Lower lobe of right lung (tissue), 2 donors: ENCODE measurements around the gene RAP1GAP. TPM values are rescaled to one million over a fixed set of nuclear protein-coding genes. Genes with fewer than 3 reads are reported as not detected.

Source experiments
- ATAC-seq, 2 donors: fragments of 200-7000 bp; cut with Tn5 transposase; one replicate each; pipeline ENCODE4 v1.9.1; 2020 to 2022; ENCODE audit warnings: mild to moderate bottlenecking in 2 of 2, moderate library complexity in 2 of 2
- DNase-seq: peaks from one replicate; pipeline ENCODE4 v3.0.0-alpha.2; 2020
- H3K27ac ChIP-seq: fragments of 200-600 bp; one replicate; pipeline ENCODE4 v1.8.0; 2022
- H3K27me3 ChIP-seq: fragments of 200-600 bp; one replicate; pipeline ENCODE4 v1.8.0; 2022; ENCODE audit warnings: low read depth
- H3K36me3 ChIP-seq: fragments of 200-600 bp; one replicate; pipeline ENCODE4 v1.8.0; 2022; ENCODE audit warnings: mild to moderate bottlenecking
- H3K4me1 ChIP-seq: fragments of 200-600 bp; one replicate; pipeline ENCODE4 v1.8.0; 2022
- H3K4me3 ChIP-seq: fragments of 200-600 bp; one replicate; pipeline ENCODE4 v1.8.0; 2022; ENCODE audit warnings: mild to moderate bottlenecking
- H3K9me3 ChIP-seq: fragments of 200-600 bp; one replicate; pipeline ENCODE4 v1.8.0; 2022
- CTCF ChIP-seq: fragments of 200-600 bp; IDR thresholded peaks from one replicate; pipeline ENCODE4 v1.8.0; 2022; ENCODE audit warnings: antibody characterized with exemption, mild to moderate bottlenecking
- intact Hi-C: fragments of 100-400 bp; cut with DNase I; formaldehyde crosslinking; loops from one replicate; pipeline ENCODE4 v1.11.0; 2022
- total RNA-seq: library from RNA; stranded (reverse); fragmentation: NEBNext Ultra II Directional; extraction: Animal tissue kit (Norgen Biotek cat#: 25700); gene quantifications from one replicate; pipeline ENCODE4 v1.2.1, GENCODE V29; 2021
- donor health status: DM: no; HTN: yes; CAD: no; lungs with severe emphysema.

RAP1GAP gene
- total RNA-seq, 1 donor from 2014 or later, result 33.7 TPM

DNA sequence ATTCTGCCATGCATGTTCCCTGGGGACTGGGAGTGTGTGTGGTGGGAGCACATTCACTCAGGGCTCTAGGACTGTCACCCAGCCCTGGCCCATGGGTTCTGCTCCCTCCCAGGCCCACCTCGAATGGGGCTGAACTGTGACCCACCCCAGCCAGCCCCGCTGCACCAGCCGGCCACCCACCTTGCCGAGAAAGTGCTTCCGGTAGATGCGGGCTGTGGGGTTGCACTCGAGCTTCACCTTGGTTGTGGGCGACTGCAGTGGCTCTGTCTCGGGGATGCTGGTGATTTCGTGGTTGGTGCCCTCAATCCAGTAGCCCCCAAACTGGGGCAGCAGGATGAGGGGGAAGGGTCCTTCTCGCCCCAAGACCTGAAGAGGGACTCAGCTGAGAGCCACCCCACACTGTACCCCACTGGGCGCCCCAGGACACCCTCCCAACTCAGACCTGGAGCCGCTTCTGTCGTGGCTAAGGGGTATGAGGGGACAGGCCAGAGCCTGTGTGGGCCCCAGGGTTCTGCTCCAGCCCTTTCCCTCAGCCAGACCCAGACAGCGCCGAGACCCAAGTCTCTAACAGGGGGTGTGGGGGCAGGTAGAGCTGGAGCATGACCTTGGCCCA, 51.9 kb downstream of the RAP1GAP start:
- peaks cover 21% of the 10 kb centered on the region for H3K27me3 ChIP-seq
- no peak for TF ChIP-seq CTCF
- no peaks in the 10 kb centered on the region for H3K36me3 ChIP-seq
- no peaks in the 10 kb centered on the region for H3K9me3 ChIP-seq
- ATAC-seq, result no peak
- H3K4me1 ChIP-seq, result peaks cover 6% of the 10 kb centered on the region
- H3K27ac ChIP-seq, result no peak overlapping the region
- DNase-seq, result no peak
- H3K4me3 ChIP-seq, result no peak overlapping the region
- intact Hi-C loops, result no loop called here

- no peaks in the 10 kb centered on the region for H3K36me3 ChIP-seq
- peaks cover 13% of the 10 kb centered on the region for H3K27me3 ChIP-seq
- no peaks in the 10 kb centered on the region for H3K9me3 ChIP-seq
- H3K4me3 ChIP-seq, result no peak overlapping the region
- peaks cover 6% of the 10 kb centered on the region for H3K4me1 ChIP-seq
- TF ChIP-seq CTCF, result no peak
- no peak overlapping the region for H3K27ac ChIP-seq
- DNase-seq (no peak), ATAC-seq (no peak)
- intact Hi-C loops, result no loop called here
Measured at GRCh38 chr1:21616372-21616771, 52.8 kb downstream of the RAP1GAP start.

DNA sequence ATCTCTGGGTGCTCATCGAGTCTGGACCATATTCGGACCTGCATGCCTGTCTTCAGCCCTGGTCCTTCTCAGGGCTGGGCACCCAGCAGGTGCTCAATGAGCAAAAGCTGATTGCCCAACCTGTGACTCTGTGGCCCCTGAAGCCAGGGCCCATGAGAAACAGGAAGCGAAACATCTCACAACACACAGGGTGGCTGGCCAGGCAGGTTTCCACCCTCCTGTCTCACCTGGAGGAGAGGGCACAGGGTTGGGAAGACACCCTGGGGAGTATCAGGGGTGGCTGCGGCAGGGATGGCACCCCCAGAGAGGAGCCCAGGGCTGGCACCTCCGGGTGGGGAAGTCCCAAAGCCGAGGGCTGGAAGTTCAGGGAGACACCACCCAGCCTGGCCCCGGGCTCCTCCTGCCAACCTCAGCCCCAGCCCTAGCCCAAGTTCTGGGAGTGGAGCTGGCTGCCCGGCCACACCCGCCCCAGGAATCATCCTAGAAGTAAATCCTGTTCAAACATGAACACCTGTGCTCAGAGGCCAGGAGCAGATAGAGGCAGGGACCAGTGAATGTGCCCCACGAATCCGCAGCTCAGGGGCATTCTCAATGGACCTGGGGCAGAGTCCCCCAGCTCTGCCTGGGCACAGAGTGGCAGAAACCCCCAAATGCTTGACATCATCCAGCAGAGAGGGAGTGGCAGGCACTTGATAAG, 54.6 kb downstream of the RAP1GAP start:
- intact Hi-C loops, result no loop called here
- DNase-seq (no peak), ATAC-seq (no peak)
- Histone ChIP-seq H3K27me3 (peaks cover under 1% of the 10 kb centered on the region), H3K27ac (no peak overlapping the region), H3K9me3 (no peaks in the 10 kb centered on the region), H3K4me3 (no peak overlapping the region), H3K36me3 (no peaks in the 10 kb centered on the region), H3K4me1 (no peaks in the 10 kb centered on the region)
- TF ChIP-seq CTCF, result no peak

DNA sequence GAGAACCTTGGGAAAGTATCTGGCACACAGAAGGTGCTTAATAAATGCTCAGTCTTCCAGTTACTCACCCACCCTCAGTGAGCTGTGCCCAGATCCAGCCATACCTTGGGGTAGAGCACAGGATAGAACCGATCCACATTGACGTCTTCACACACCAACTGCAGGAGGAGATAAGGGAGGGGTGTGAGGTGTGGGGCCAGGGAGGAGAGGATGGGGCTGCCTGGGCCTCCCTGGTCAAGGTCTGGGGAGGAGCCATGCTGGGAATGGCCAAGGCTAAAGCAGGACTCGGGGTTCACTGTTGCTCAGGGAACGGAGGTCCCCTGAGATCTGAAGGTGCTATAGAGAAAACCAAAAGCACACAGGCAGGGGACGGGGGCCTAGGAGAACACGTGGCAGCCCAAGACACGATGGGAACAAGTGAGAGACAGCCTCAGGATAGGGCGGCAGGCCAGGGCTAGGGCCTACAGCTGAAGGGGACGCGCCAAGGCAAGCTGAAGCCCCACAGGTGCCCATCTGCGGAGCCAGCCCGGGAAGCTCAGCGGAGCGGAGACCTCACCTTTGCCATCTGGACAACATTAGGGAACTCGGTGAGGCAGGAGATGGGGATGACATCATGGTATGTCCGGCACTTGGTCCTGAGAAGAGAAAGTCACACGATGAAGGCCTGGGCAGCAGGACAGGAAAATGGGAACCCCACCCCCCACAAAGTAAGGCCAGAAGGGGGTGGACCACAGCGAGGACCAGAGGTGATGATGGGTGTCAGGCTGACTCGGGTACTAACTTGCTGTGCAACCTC, 55.9 kb downstream of the RAP1GAP start:
- Histone ChIP-seq H3K9me3 (no peaks in the 10 kb centered on the region), H3K36me3 (no peaks in the 10 kb centered on the region), H3K4me1 (no peaks in the 10 kb centered on the region), H3K27me3 (no peaks in the 10 kb centered on the region), H3K4me3 (no peak overlapping the region), H3K27ac (no peak overlapping the region)
- no peak for ATAC-seq
- intact Hi-C loops, result no loop called here
- TF ChIP-seq CTCF, result no peak
- DNase-seq, result no peak

DNA sequence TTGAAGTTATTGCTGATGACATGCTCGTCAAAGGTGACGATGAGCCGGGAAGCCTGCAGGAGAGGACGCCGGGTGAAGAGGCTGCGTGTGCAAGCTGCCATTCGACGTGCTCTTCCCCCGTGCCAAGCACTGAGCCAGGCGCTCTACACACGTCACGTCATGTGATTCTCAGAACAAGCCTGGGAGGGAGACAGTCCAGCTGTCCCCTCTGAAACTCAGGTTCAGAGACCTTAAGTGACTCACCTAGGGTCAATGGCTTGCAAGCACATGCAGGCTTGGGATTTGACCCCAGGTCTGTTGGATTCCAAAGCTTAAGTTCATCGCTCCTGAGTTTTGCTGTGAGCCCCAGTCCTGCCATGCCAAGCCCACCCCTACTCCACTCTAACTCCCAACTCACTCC, 57.1 kb downstream of the RAP1GAP start:
- ATAC-seq (no peak), DNase-seq (no peak)
- intact Hi-C loops, result no loop called here
- H3K9me3 ChIP-seq, result no peaks in the 10 kb centered on the region
- H3K4me1 ChIP-seq, result no peaks in the 10 kb centered on the region
- H3K27me3 ChIP-seq, result no peaks in the 10 kb centered on the region
- H3K4me3 ChIP-seq, result no peak overlapping the region
- no peak overlapping the region for H3K27ac ChIP-seq
- H3K36me3 ChIP-seq, result no peaks in the 10 kb centered on the region
- no peak for TF ChIP-seq CTCF
